Left ventricle myocardium superior (tissue), 1 donor: Measurements from ENCODE around the gene LMAN2. TPM values are rescaled to one million over a fixed set of nuclear protein-coding genes. Genes with fewer than 3 reads are reported as not detected.

ENCODE experiments used
- ATAC-seq: fragments of 200-7000 bp; cut with Tn5 transposase; one replicate; pipeline ENCODE4 v1.9.1; 2020; ENCODE audit warnings: mild to moderate bottlenecking, moderate library complexity
- DNase-seq: peaks from one replicate; pipeline ENCODE4 v3.0.0-alpha.2; 2020
- intact Hi-C: fragments of 100-400 bp; cut with micrococcal nuclease; formaldehyde crosslinking; loops from one replicate; pipeline ENCODE4 v1.11.0; 2022
- long read RNA-seq: library from polyadenylated mRNA; unstranded; transcript quantifications from one replicate; pipeline ENCODE4 v2.0.0, GENCODE V29; 2021
- total RNA-seq: library from RNA; stranded (reverse); fragmentation: NEBNext Ultra II Directional; extraction: Animal tissue kit (Norgen Biotek cat#: 25700); gene quantifications from one replicate; pipeline ENCODE4 v1.2.1, GENCODE V29; 2021
- donor health status: DM: no; HTN: yes; CAD: no; lungs with severe emphysema.

The LMAN2 gene, protein sequence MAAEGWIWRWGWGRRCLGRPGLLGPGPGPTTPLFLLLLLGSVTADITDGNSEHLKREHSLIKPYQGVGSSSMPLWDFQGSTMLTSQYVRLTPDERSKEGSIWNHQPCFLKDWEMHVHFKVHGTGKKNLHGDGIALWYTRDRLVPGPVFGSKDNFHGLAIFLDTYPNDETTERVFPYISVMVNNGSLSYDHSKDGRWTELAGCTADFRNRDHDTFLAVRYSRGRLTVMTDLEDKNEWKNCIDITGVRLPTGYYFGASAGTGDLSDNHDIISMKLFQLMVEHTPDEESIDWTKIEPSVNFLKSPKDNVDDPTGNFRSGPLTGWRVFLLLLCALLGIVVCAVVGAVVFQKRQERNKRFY
- total RNA-seq = 61.2 TPM
- long read RNA-seq, transcript LMAN2-201 (8 exons, 1,800 nt) = major isoform, 192 of 216 reads
- long read RNA-seq, partial matches to known transcripts = 13 of 216 reads
- long read RNA-seq, other reads (novel, unspliced or antisense) = 10 of 216 reads

DNA sequence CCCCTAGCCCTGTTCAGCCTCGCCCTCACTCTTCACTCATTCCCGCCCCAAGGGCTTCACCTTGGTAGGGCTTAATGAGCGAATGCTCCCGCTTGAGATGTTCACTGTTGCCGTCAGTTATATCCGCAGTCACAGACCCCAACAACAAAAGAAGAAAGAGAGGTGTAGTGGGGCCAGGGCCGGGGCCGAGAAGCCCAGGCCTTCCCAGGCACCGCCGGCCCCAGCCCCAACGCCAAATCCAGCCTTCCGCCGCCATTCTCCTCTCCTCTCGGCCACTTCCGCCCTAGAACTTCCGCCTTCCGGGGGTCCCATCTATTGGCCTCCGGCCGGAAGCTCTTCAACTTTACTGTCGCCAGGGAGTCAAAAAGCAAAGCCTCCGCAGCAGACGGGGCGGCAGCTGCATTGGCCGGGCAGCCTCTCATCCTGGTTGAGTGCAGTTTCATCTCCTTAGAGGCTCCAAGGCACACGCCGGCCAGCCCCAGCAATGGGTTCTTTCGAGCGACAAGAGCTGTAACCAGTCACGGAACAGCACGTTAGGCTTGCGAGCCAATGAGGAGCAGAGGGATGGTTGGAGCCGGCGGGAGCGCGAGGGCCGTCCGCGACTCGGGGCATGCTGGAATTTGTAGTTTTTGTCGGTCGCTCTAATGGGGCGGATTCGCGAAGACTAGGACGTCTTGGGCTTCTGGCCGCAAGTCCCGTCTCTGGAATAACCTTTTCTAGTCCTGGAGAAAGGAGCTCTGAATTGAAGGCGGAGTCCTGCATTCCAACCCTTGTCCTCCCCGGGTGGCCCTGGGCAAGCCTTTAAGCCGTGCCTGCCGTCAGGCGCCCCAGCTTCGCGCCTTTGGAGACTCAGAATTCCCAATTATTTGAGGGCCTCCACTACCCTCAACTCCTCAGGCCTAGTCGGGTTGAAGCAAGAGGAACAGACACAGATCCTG lies at the start of gene LMAN2:
Gene LMAN2 (minus strand): TSS at position 277 of the 938 bp plus-strand sequence. CDS start 21 bp downstream, at position 256.
- peak; percentile 93 for DNase-seq
- intact Hi-C loops = no loop called here
- ATAC-seq = peak; percentile 99

DNA sequence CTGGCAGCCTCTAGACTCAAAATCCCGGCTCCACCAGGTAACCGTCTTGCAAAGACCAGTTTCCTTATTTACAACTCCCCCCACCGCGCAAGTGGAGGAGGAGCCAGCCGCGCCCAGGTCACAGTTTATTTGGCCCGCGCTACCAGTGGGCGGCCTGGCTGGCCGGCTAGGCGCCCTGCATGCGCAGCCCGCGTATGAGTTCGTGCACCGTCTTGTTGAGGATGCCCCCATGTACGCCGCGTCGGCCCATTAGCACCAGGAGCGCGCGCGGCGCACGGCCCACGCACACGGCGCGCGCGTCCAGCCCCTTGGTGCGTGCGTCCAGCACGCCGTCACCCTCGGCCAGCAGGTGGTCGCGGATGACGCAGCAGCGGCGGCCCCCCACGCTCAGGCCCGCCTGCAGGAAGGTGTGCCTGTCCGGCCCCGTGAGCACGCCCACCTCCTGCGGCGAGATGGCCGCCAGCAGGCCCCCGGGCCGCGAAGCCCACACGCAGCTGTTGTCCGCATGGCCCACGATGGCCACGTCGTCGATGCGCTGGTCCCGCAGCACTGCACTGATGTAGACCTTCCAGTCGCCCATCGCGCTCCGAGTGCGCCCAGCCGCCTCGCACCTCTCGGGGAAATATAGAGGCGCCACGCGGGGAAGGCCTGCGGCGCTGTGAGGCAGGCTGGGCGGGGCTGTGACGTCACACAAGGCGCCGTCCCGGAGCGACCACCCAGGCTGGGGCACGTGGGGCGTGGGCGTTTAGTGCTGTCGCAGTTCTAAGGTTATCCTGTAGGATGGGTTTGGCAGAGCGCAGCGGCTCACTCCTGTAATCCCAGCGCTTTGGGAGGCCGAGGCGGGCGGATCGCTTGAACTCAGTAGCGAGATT lies 48.8 kb upstream of the LMAN2 start, which contains the start of gene PFN3:
Gene PFN3 (minus strand): TSS at position 665 of the 872 bp plus-strand sequence. CDS start 85 bp downstream, at position 580.
- ATAC-seq = no peak

DNA sequence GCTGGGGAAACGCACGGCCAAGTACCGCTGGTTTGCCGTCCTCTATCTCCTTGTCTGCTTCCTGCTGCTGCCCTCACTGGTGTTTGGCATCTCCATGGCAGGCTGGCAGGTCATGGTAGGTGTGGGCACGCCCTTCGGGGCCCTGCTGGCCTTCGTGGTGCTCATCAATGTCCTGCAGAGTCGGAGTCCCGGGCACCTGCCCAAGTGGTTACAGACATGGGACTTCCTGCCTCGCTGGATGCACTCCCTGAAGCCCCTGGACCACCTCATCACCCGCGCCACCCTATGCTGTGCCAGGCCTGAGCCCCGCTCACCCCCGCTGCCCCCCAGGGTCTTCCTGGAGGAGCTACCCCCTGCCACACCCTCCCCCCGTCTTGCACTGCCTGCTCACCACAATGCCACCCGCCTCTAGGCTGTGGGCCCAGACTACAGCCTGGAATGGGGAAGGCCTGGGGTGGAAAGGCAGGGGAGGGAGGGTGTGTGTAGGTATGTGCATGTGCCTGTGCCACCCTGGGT lies 46.5 kb upstream of the LMAN2 start:
- intact Hi-C loops = no loop called here
- DNase-seq = no peak
- no peak for ATAC-seq

More for the DNA sequence above, 48.8 kb upstream of the LMAN2 start, which contains the start of gene PFN3:
- intact Hi-C loops = no loop called here
- no peak for DNase-seq

DNA sequence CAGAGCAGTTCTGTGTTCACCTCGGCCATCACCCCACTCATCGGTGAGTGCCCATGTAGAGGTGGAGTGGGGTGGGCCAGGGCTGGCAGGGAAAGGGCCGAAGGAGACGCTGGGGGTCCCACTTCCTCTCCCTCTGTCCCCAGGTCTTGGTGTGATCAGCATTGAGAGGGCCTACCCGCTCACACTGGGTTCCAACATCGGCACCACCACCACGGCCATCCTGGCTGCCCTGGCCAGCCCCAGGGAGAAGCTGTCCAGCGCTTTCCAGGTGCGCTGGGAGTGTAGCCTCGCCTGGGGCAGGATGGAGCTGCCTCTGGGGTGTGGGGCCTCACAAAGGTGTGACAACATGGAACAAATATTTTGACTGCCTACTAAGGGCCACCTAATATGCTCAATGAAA lies 45.3 kb upstream of the LMAN2 start:
- intact Hi-C loops = no loop called here
- no peak for ATAC-seq
- DNase-seq = no peak

DNA sequence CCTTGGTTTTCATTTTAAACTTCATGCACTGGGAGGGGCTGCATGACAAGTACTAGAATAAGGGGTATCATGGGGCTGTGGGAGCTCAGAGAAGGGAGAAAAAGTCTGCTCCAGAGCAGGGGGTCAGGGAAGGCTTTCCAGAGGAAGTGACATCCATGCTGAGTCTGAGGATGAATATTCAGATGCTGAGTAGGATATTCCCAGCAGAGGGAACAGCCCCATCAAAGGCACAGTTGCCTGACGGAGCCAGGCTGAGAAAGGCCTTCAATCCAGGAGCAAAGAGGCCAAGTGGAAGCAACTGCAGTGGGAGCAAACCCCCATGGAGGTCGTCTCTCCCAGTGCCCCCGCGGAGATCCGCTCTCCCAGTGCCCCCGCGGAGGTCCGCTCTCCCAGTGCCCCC lies 44.6 kb upstream of the LMAN2 start:
- ATAC-seq (no peak), DNase-seq (no peak)
- intact Hi-C loops = no loop called here

DNA sequence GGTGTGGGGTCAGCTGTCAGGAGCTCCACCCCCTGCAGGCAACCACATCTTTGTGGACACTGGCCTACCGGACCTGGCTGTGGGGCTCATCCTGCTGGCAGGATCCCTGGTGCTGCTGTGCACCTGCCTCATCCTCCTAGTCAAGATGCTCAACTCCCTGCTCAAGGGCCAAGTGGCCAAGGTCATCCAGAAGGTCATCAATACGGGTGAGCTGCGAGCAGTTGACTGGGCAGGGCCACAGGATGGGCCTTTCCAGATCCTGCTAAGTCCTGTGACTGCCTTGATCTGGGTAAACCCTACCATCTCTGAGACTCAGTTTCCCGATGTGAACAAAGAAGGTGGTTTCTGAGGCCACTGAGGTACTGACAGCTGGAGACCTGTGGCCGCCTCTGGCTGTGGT lies 42.5 kb upstream of the LMAN2 start:
- intact Hi-C loops = loop anchor here (5.0 kb wide), 1 partner anchor 58 kb away; no protein-coding TSS in a partner anchor
- no peak for ATAC-seq
- DNase-seq = no peak

DNA sequence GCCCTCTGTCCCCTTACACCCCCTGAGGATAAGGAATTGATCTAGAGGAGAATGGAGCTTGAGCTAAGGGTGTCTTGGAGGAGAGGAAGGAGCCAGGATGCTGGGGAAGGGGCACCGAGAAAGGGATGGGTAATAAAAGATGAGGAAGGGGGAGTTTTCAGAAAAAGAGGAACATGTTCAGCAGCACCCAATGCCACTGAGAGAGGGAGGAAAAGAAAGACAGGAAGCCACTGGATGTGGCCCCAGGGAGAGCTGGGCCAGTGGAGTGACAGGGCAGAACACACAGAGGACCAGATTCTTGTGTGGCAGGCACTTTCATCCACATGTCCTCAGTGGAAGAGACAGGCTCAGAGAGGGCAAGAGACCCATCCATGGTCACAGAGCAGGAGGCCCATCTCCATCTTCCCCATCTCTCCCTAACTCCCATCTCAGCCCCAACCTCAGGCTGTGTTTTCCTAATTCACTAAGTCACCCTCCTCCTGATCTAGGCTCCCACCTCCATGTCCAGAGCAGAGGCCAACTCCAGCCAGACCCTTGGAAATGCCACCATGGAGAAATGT lies 41.8 kb upstream of the LMAN2 start:
- intact Hi-C loops = loop anchor here (5.0 kb wide), 1 partner anchor 59 kb away; no protein-coding TSS in a partner anchor
- DNase-seq (no peak), ATAC-seq (no peak)

DNA sequence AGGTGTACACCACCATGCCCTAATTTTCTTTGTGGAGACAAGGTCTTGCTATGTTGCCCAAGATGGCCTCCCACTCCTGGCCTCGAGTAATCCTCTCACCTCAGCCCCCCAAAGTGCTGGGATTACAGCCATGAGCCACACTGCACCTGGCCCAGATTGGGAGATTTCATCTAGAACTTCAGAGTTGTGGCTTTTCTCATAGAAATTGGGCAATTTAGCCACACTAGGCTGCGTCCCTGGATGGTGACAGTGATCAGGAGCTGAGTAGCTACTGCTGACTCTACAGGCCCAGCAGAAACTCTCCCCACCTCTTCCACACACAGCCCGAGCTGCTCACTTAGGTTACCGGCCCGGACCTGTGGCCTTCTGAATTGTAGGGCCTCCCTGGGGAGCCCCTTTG lies 41.3 kb upstream of the LMAN2 start:
- ATAC-seq (no peak), DNase-seq (no peak)
- intact Hi-C loops = loop anchor here (5.0 kb wide), 1 partner anchor 60 kb away; no protein-coding TSS in a partner anchor

DNA sequence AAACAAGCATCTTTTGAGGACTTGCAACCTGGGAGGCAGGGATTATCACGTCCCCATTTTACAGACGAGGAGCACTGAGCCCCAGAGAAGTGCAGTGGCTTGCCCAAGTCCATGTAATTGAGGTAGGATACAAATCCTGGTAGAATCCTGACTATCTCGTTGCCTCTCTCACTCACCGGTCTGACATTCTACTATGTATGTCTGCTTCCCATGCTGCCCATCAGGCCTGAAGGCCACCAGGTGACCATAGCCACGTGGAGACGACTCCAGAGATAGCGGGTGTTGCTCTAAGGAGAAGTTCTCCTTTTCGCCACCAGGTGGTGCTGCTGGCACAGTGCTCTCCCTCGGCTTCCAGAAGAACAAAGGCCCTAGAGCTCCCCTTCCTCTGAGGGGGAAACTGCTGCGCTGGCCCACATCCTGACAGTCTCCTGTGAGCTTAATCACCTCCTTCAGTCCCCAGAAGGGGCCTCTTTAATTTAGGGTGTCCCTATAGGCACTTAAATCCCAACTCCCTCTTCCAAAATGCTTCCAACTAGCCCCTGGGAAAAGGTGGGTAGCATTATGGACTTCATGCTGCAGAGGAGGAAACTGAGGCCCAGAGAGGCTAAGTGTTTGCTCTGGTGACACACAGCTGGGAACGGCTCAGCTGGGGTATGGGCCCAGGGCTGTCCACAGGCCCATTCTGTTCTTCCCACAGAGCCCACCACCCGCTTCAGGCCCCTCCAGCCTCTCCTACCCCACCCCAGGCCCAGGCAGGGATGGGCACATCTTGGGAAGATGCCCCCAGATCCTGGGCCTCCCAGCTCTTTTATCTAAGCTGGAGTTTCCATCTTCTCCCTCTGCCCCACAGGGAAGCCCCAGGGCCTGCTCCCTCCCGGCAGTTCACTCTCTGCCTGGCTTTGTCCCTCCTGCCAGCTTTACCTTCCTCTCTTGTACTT lies 39.2 kb upstream of the LMAN2 start:
- DNase-seq = peak; percentile 80
- ATAC-seq = peak; percentile 87

DNA sequence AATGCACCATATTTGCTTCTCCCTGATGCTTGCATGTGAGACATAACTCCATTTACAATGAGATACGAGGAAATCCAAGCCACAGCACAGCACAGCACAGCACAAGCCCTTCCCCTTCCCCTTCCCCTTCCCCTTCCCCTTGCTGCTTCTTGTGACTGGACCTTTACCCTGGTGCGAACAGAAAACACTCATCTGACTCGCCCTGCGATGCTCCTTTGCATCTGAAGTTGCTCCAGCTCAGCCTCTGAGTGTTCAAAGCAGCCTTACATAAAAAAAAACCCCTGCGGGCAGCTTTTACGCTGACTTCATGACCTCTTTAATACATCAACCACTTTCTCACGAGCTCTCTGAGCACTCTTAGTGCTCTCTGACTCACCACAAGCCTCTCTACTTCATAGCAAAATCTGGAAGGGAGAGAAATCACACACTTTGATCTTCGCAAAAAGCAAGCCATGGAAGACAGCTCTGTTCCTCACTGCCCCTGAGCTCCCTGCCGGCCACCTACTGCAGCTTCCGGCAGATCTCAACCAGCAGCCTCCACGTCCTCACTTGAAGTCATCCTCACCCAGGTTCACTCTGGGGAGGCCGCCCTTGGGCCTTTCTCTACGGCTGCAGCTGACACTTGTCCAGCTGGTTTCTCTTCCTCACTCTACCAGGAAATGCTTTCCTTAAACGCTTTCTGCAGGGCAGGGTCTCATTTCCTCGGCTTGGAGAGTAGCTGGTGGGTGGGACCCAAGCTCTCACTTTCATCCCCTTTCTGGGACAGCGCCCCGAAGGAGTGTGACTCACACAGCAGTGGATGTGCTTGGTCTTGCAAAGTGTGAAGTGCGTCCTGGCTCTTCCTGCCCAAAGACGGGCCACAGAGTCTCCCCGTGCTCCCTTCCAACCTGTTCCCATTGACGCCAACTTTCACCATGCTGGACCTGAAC lies 38.0 kb upstream of the LMAN2 start:
- peak; percentile 42 for ATAC-seq
- intact Hi-C loops = loop anchor here (5.0 kb wide), 2 partner anchors 63 to 113 kb away; no protein-coding TSS in a partner anchor
- DNase-seq = peak; percentile 38

More for the DNA sequence above, 39.2 kb upstream of the LMAN2 start:
- intact Hi-C loops = loop anchor here (5.0 kb wide), 1 partner anchor 62 kb away; no protein-coding TSS in a partner anchor

DNA sequence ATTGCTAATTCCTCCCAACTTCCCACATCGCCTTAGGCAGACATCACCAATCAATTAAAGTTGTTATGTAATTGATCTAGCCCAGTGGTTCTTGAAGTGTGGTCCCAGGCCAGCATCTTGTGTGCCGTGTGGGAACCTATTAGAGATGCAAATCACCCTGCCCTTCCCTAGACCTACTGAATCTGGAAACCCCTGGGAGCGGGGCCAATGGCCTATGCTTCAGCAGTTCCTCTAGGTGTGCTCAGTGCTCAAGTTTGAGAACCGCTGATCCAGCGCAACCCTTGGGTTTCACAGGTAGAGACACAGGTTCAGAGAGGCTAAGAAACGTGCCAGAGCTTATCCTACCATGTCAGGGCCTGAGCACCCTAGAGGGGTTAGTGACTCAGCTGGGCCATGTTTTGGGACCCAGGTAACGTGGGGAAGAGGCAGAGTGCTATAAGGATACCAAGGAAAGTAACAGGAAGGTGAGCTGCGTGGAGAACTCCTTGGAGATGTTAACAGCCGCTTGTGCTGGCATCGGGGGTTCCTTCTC lies 37.1 kb upstream of the LMAN2 start:
- intact Hi-C loops = loop anchor here (5.0 kb wide), 1 partner anchor 114 kb away; no protein-coding TSS in a partner anchor
- ATAC-seq = no peak
- no peak for DNase-seq

DNA sequence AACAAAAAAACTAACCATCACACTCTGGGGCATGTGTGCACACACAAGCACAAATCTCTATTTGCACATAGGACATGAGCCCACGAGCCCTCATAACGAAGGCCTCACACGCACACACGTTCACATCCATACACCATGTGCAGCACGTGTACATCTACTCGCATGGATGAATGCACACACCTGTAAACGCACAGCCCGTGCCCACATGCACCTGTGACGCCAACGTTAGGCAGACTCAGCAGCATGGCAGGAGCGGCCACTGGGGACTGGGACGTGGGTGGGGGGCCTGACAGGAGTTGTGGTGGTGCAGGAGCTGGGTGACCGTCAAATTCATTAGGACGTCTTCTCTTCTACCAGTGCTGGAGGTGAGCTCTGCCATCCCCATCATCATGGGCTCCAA lies 35.9 kb upstream of the LMAN2 start:
- no peak for DNase-seq
- intact Hi-C loops = loop anchor here (5.0 kb wide), 1 partner anchor 115 kb away; no protein-coding TSS in a partner anchor

DNA sequence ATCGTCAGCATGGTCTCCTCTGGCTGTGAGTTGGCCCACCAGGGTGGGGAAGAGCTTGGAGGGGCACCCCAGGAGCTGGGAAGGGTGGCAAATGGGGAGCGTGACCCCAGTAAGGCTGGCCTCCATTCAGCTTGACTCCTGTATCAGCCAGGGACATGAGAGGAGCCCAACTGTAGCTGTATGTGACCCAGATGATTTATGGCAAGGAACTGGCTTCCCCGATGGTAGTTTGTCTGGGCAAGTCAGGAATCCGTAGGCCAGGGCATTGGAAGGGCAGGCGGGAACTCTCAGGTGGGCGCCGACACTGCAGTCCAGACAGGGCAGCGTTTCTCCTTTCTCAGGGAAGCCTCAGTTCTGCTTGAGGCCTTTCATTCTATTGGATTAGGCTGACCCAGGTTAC lies 35.1 kb upstream of the LMAN2 start:
- intact Hi-C loops = loop anchor here (5.0 kb wide), 1 partner anchor 116 kb away; no protein-coding TSS in a partner anchor
- DNase-seq (no peak), ATAC-seq (no peak)

More for the DNA sequence above, 35.9 kb upstream of the LMAN2 start:
- no peak for ATAC-seq

DNA sequence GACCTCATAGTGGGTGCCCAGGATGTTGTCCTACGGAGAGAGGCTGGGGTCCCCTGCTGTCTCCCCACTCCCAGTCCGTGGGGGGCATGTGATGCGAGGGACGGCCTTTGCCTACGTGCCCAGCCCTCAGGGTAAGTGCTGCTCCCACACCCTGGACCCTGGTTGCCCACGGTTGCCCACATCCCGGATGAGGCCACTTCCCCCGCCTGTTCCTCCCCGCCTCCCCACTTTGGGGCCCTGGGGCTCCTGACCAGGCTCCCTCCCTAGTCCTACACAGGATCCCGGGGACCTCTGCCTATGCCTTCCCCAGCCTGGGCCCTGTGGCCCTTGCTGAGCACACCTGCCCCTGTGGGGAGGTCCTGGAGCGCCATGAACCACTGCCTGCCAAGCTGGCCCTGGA lies 34.3 kb upstream of the LMAN2 start:
- ATAC-seq (no peak), DNase-seq (no peak)
- intact Hi-C loops = loop anchor here (5.0 kb wide), 1 partner anchor 117 kb away; no protein-coding TSS in a partner anchor

DNA sequence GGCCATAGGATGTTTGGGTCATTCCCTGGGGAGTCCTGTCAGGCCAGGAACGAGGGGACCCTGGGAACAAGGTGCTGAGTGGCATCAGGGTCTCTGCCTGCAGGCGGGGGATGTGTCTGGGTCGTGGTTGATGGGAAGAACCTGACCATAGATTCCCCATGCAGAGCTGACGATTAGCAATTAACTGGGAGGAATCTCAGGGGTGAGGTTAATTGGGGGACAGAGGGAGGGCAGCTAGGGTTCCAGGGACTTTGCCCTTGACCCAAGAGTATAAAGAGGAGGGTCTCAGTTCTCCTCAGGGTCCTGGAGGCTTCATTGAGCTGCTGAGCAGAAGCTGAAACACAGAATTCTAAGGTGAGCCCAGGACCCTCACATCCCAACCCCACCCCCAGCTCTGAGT lies 32.7 kb upstream of the LMAN2 start, which contains the start of gene SLC34A1:
Gene SLC34A1 (plus strand): TSS at position 301 of the 400 bp plus-strand sequence. CDS start 1,308 bp downstream, outside the sequence.
- DNase-seq = no peak
- intact Hi-C loops = no loop called here
- no peak for ATAC-seq
